DMS114 treated with DMSO at 0.1 percent for 48 hours (cell line): Measurements from ENCODE around the gene ATOH8.
"Not testable (repeated sequence)": the region's sequence is repeated elsewhere in the genome, so short reads cannot be mapped to it uniquely, and the experiment has no call there.

Experiments
- DNase-seq: peaks from one replicate; lab custom pipeline; 2025; ENCODE audit not compliant: unreplicated experiment; lab: John Stamatoyannopoulos, UW

Gene ATOH8

DNA sequence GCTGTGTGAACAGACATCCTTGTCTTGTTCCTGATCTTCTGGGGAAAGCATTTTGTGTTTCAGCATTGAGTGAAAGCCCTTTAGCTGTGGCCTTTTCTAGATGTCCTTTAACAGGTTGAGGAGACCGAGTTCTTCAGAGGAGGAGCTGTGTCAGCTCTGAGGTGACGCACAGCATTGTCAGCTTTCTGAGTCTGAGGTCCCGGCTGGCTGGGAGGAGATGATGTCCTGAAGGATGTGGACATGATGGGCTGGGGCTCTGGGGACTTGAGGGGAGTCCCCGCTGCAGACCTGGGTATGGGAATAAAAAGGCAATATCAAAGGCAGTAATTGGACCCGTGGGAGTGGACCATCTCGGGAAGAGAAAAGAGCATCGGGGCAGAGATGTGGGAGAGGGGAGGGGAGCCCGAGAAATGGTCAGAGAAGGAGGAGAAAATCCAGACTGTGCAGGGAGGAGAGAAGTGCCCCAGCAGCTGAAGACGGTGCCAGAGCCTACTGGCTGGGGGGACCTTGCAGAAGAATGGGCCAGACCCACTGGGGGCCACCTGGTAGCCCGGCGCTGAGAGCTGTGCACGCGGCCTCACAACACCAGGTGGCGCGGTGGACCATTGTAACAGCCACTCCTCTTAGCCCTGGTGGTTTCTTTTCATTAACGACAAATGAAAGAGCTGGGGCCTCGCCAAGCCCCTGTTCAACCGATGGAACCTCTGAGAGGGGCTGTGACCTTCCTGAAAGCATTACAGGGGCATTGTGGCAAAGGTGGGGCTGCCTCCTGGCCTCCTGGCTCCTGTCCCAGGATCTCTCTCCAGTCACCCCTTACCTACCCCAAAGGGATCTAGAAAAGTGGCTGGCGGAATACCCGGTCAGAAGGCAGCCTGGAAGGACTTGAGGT, 73.4 kb downstream of the ATOH8 start:
- DNase-seq = peak; percentile 68

DNA sequence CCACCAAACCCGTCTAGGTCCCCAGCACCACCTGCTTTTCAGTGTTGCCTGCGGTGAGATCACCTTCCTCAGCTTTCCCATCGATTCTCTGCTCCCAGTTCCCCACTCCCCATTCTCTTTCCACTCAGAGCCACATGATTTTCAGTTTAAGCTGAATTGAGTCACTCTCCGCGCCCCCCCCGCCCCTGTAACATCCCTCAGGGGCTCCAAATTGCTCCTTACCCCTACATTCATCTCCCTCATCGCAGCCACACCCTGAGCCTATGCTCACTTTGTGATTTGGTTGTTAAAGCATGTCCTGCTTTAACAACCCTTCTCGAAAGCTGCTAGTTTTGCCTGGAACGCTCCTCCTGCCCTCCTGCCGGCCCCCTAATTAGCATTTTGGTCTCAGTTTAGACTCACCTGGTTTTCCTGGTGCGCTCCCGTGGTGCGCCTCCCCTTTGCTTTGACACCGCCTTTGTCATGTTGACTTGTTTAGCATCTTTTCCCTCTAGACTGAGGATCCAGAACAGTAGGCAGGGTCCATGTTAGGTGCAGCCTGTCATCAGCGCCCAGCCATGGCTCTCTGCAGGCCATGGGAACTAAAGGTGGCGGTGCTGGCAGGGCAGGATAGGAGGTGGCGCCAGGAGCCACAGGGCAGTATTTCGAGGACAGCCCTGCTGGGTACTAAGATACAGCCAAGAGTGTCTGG, 74.2 kb downstream of the ATOH8 start:
- DNase-seq = no peak

DNA sequence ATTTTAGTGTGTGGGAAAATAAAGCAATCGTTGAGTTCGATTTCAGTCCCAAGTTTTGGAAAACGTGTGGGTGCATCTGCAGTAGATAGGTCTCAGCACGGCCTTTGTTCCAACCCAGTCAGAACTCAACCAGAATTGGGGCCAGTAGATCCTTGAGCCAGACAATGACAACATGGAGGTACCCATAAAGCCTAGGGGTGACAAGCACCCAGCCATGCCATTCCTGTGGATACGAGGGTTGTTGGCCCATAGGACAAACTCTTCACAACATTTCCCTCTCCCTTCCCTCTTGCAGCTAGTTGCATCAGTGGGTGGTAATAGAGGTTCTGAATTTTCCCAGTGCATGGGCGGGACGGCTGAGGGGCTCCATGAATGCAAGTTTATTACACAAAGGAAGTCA, 74.9 kb downstream of the ATOH8 start:
- DNase-seq = no peak

DNA sequence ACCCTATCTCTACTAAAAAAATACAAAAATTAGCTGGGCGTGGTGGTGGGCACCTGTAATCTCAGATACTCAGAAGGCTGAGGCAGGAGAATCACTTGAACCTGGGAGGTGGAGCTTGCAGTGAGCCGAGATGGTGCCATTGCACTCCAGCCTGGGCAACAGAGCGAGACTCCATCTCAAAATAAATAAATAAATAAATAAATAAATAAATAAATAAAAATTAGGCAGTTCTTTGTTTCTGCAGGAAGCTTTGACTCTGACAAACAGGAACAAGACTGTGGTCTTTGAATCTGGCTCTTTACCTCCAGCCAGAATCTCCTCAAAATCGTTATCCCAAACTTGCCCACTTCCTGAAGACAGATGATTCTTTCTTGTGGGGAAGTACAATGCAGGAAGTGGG, 75.6 kb downstream of the ATOH8 start:
- DNase-seq = not testable (repeated sequence)

DNA sequence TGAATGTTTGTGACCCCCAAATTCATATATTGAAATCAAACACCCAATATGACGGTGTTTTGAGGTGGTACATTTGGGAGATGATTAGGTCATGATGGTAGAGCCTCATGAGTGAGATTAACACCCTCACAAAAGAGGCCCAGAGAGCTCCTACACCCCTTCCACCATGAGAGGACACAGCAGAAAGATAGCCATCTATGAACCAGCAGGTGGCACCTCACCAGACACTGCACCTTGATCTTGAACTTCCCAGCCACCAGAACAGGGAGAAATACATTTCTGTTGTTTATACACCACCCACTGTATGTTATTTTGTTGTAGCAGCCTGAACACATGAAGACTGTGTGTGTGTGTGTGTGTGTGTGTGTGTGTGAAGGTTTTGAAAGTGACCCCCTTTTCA, 76.9 kb downstream of the ATOH8 start:
- no peak for DNase-seq

DNA sequence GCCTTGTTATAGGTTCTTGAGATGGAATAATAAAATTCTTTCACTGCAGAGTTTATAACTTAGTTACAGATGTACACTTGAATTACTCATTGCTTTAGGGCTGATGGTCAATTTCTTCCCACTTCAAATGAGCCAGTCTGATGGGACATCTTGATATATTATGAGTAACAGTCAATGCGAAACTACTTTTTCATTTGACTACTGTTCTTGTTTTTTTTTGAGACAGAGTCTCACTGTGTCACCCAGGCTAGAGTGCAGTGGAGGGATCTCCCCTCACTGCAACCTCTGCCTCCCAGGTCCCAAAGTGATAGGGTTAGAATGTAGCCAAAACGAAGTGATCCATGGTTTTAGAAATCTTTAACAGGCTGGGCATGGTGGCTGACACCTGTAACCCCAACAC, 77.9 kb downstream of the ATOH8 start:
- DNase-seq = no peak

DNA sequence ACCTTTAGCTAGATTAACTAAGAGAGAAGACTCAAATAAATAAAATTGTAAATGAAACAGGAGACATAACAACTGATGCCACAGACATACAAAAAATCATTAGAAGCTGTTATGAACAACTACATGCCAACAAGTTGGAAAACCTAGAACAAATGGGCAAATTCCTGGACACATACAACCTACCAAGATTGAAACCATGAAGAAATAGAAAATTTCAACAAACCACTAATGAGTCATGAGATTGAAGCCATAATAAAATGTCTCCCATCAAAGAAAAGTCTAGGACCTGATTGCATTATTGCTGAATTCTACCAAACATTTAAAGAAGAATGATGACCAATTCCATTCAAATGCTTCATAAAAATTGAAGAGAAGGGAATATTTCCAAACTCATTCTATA, 80.7 kb downstream of the ATOH8 start:
- no peak for DNase-seq
